Nephron progenitor cell (in vitro differentiated cells): ENCODE data around the gene OPHN1.

ENCODE experiments used
- DNase-seq: peaks from one replicate; pipeline ENCODE4 v3.0.0; 2021
- H3K27ac Mint-ChIP-seq: 2 replicates; pipeline ENCODE4 v1.8.0; 2021; ENCODE audit warnings: mild to moderate bottlenecking, moderate library complexity, mixed read lengths
- H3K27me3 Mint-ChIP-seq: 2 replicates; pipeline ENCODE4 v1.8.0; 2021; ENCODE audit warnings: mild to moderate bottlenecking, low read depth, mixed read lengths; ENCODE audit not compliant: poor library complexity
- H3K36me3 Mint-ChIP-seq: 2 replicates; pipeline ENCODE4 v1.8.0; 2021; ENCODE audit warnings: low read depth, mixed read lengths
- H3K4me1 Mint-ChIP-seq: 2 replicates; pipeline ENCODE4 v1.8.0; 2021; ENCODE audit warnings: mixed read lengths
- H3K4me3 Mint-ChIP-seq: 2 replicates; pipeline ENCODE4 v1.8.0; 2021; ENCODE audit warnings: mild to moderate bottlenecking, moderate library complexity, mixed read lengths
- H3K9me3 Mint-ChIP-seq: 2 replicates; pipeline ENCODE4 v1.8.0; 2021; ENCODE audit warnings: mild to moderate bottlenecking, moderate library complexity, mixed read lengths
- TF ChIP-seq, protein P1 (sequence below): fragments of 200-600 bp; sonication (generic); IDR thresholded peaks from 2 replicates; pipeline ENCODE4 v1.5.0; 2021; ENCODE audit warnings: antibody characterized with exemption

The OPHN1 gene

DNA sequence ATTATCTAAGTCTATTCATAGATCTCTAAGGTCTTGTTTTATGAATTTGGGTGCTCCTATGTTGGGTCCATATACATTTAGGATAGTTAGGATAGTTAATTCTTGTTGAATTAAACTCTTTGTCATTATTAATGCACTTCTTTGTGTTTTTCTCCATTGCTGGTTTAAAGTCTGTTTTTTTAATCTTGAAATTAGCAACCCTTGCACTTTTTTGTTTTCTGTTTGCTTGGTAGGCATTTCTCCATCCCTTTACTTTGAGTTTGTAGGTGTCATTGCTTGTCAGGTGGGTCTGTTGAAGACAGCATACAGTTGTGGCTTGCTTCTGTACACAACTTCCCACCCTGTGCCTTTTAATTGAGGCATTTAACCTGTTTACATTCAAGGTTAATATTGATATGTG lies 434.8 kb downstream of the OPHN1 start:
- no peak overlapping the region for H3K27ac Mint-ChIP-seq
- H3K27me3 Mint-ChIP-seq: peaks cover 3% of the 10 kb centered on the region
- H3K4me3 Mint-ChIP-seq: no peak overlapping the region
- DNase-seq: no peak
- TF ChIP-seq, protein P1, sequence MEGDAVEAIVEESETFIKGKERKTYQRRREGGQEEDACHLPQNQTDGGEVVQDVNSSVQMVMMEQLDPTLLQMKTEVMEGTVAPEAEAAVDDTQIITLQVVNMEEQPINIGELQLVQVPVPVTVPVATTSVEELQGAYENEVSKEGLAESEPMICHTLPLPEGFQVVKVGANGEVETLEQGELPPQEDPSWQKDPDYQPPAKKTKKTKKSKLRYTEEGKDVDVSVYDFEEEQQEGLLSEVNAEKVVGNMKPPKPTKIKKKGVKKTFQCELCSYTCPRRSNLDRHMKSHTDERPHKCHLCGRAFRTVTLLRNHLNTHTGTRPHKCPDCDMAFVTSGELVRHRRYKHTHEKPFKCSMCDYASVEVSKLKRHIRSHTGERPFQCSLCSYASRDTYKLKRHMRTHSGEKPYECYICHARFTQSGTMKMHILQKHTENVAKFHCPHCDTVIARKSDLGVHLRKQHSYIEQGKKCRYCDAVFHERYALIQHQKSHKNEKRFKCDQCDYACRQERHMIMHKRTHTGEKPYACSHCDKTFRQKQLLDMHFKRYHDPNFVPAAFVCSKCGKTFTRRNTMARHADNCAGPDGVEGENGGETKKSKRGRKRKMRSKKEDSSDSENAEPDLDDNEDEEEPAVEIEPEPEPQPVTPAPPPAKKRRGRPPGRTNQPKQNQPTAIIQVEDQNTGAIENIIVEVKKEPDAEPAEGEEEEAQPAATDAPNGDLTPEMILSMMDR: no peak
- no peaks in the 10 kb centered on the region for H3K4me1 Mint-ChIP-seq
- peaks cover 66% of the 10 kb centered on the region for H3K9me3 Mint-ChIP-seq
- no peaks in the 10 kb centered on the region for H3K36me3 Mint-ChIP-seq
